HG02642 (cell line): ENCODE data around the gene IKBIP.
"Not testable (repeated sequence)": the region's sequence is repeated elsewhere in the genome, so short reads cannot be mapped to it uniquely, and the experiment has no call there.

Experiments
- ATAC-seq: cut with Tn5 transposase; IDR thresholded peaks from one replicate; pipeline ENCODE4 v1.9.1; 2021; ENCODE audit warnings: mild to moderate bottlenecking; ENCODE audit not compliant: unreplicated experiment, poor library complexity

IKBIP gene, protein sequence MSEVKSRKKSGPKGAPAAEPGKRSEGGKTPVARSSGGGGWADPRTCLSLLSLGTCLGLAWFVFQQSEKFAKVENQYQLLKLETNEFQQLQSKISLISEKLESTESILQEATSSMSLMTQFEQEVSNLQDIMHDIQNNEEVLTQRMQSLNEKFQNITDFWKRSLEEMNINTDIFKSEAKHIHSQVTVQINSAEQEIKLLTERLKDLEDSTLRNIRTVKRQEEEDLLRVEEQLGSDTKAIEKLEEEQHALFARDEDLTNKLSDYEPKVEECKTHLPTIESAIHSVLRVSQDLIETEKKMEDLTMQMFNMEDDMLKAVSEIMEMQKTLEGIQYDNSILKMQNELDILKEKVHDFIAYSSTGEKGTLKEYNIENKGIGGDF

DNA sequence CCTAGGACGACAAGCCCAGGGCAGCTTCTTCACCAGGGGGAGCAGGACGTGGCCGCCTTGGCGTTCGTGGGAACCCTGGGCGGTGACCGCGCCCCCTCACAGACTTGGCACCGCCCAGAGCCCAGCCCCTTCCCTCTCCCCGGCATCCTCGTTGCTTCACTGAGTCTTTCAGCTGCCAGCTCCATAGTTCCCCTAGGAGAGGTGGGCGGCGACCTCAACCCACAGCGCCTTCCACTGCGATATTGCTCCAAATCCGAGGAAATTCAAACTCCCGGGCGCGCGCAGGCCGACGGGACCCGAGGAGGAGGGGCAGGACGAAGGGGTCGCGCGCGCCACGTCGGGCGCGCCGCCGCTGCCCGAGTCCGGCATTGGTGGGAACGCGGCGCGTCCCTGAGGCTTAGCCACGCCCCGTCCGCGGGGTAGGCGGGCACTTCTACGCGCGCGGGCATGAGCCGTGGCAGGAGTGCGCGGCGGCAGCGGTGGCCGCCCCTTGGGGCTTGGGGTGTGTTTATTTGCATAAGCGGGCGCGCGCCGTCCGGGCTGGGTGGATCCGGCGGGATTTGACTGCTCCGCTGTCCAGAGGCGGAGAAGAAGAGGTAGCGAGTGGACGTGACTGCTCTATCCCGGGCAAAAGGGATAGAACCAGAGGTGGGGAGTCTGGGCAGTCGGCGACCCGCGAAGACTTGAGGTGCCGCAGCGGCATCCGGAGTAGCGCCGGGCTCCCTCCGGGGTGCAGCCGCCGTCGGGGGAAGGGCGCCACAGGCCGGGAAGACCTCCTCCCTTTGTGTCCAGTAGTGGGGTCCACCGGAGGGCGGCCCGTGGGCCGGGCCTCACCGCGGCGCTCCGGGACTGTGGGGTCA is at the start of gene IKBIP, which contains the start of gene APAF1:
TSS of gene IKBIP (minus strand) at position 77 of the 860 bp plus-strand sequence. CDS start 87 bp downstream, outside the sequence.
TSS of gene APAF1 (plus strand) at position 579 of the 860 bp plus-strand sequence. CDS start 3,070 bp downstream, outside the sequence.
- peak; percentile 88 for ATAC-seq

DNA sequence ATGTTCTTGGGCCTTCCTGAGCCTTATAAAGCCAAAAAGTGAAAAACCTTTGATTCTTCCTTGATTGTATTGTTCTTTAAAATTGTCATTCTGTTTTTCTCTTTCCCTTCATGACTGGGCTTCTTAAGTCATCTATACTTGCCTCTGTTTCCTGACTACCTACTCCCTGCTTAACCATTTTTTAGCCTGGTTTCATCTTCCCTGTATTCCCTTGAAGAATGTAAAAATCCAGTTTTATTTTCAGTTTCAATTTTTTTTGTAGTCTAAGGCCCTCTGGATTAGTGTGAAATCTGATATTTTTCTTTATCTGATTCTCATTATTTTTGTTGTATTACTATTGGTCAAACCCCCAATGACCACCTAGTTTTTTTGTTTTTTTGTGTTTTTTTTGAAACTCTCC is 46.8 kb upstream of the IKBIP start:
- ATAC-seq = no peak

DNA sequence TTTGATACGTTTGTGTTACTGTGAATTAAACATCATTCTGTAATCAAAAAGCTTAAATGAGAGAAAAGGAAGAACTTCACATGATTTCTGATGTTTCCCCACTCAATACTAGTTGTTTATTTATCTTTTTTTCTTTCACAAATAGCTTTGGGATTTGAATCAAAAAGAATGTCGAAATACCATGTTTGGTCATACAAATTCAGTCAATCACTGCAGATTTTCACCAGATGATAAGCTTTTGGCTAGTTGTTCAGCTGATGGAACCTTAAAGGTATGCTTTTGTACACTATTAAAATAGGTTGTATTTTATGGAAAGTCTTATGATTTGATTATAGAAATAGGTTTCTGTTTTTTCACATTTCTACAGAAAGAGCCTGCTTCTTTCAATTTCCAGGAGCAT is 42.0 kb upstream of the IKBIP start:
- no peak for ATAC-seq

DNA sequence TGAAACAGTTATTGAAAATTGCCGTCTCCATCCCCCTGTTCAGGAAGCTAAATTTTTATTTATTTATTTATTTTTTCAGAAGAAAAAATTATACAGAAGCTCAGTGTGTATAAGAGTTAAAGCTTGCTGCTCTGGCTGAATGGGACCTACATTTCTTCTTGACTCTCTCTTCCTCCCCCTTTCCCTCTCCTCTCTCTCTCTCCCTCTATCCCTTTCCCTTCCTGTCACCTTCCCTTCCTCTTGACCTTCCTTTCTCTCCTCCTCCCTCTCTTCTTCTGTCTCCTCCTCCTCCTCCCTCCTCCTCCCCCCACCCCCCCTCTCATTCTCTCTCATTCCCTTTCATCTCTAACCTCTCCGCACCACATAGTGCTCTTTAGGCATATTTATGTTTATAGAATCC is 39.6 kb upstream of the IKBIP start:
- no peak for ATAC-seq

DNA sequence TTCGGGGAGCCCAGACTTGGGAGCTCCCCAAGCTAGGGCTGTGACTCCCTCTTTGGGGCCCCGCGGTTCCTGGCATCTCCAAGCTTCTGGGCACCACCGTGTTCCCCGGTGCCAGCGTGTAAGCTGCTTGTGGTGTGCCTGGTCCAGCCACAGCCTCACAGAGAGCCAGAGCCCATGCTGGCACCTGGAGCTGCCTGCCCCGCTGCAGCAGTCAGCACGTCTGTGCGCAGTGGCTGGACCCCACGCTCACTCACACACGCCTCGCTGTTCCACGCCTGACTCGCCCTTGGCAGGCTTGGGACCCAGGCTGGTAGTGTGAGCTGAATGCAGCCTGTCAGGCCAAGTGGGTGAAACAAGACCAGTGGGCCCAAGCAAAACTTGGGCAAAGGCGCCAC is 35.0 kb upstream of the IKBIP start:
- no peak for ATAC-seq

DNA sequence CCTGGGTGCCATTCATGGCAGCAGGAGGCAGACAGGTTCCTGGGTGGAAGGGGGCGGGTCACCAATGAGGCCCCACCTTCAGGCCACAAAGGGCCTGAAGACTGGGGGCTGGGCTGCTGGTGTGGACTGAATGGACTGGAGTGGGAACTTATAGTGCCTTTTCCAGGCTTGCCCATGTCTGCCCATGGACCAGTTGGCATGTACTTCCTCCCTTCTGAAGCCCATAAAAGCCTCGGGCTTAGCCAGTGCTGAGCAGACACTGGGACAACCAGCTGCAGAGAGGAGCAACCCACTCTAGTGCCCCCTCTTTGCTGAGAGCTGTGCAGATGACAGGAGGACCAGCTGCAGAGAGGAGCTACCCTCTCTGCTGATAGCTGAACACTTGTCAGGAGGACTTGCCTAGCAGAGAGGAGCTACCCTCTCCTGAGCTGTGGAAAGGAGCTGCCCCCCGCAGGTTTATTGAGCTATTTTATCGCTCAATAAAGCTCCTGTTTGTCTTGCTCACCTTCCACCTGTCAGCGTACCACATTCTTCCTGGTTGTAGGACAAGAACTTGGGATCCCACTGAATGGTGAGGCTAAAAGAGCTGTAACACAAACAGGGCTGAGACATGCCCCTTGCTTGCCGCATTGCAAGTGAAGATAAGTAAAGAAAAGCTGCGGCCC is 34.5 kb upstream of the IKBIP start:
- ATAC-seq = no peak

DNA sequence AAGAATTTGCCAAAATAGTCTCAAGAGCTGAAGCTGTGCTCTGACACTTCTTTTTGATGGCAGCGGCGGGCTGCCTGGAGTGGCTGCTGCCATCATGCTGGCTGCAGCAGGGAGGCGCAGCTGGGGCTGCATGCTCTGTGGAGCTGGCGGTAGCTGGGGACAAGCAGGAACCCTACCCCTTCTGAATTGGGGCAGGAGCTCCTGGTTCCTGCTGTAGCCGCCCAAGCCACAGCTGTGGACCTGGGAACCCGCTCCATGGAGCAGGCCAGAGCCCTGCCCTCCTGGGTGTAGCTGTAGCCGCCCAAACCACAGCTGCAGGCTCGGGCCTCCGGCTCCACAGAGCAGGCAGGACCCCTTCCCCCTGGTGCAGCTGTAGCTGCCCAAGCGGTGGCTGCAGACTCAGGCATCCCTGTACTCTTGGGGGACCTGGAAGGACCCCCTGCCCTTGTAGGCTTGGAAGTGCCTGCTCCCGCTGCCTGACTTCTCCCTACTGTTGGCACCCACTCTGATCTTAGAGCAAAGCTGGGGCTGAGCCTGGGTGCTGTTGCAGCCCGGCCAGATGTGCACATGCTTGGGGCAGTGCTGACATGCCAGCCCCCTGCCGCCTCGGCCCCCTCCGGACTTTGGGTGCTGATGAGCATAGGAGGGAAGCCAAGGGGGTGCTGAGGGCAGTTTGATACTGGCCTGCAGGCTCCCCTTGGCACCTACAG is 33.8 kb upstream of the IKBIP start:
- ATAC-seq = no peak

DNA sequence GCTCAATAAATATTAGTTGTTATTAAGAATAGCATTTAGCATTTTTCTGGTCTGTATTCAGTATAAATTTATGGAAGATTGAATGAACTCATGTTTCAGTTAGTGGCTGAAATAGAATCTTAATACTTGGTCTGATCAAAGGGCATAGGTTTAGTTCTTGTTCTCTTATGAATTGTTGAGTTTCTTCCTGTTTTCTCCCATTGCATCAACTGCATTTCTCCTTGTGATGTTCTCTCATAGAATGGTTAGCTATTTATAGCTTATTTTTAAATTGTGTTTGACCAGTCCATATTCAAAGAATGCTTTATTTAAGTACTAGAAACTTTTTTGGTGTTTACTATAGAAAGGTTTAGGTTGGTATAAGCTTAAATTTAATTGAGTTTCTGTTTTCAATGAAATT is 30.3 kb upstream of the IKBIP start:
- no peak for ATAC-seq

DNA sequence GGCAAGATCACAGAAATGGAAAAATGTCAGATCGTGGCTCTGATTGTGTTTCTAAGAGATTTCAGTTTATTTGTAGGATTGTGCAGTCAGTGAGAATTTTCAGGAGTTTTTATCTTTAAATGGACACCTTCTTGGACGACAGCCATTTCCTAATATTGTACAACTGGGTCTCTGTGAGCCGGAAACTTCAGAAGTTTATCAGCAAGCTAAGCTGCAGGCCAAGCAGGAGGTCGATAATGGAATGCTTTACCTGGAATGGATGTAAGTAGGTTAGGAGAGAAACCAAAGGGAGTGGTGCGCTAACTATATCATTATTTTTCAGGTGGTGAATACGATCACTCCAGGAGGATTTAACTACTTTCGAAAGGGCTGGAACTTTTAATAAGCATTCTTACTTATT is 26.9 kb upstream of the IKBIP start:
- no peak for ATAC-seq

DNA sequence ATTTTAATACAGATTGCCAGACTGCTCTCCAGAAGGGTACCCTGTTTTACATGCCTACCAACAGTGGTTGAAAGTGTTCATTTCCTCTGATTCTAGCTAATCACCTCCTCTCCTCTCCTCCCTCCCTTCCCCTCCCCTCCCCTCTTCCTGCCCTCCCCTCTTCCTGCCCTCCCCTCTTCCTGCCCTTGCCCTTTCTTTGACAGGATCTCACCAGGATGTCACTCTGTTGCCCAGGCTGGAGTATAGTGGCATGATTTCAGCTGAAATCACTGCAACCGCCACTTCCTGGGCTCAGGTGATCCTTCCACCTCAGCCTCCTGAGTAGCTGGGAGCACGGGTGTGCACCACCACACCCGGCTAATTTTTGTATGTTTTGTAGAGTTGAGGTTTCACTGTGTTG is 25.2 kb upstream of the IKBIP start:
- ATAC-seq = no peak

DNA sequence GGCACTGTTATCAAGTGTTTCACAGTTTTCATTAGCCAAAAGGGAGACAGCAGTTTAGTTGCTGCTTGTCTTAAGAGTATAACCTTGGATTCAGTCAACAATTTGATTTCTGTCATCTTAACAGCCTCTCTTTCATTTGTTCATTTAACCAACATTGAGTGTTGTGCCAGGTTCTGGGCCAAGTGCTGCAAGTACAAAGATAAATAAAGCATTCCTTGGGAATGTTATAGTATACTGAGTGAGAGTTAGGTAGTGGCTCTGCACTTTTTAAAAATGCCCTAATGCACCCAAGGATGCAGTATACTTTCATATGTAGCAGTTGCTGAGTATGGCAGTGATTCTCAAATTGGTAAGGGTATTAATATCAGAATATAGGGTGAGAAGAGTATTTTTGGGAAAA is 15.9 kb upstream of the IKBIP start:
- no peak for ATAC-seq

DNA sequence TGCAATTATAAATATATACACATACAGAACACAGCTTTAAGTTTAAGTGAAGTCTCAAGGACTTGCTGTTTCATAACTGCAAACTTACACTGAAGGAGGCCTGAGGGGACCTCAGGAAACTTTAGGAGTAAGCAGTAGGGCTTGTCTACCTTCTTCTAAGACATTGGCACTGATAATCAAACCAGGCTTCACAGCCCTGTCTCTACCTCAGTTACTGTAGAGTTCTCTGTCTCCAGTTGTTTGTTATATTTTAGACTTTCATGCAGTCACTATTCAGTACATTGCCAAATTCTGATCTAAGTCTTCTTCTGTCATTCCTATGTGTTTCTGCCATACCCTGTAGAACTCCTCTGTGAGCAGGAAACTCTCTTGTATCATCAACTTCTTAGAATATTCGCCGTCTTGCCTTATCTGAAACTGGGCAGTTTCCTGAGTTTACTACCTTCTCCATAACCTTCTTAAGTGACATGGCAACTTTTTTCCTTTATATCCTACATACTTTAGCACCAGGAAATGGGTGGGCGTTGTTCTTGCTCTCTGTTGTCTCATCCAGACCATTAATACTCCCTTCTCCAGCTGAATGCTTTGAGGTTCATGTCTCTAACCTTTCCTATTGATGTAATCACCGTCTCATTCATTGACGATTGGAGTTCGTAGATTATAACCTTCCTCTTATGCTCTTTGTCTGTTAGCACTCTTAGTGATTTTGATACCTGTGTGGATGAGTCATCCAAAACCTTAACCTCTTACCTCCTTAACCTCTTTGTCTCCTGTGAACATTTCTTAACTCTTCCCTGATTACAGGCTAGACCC is 11.9 kb upstream of the IKBIP start:
- no peak for ATAC-seq

DNA sequence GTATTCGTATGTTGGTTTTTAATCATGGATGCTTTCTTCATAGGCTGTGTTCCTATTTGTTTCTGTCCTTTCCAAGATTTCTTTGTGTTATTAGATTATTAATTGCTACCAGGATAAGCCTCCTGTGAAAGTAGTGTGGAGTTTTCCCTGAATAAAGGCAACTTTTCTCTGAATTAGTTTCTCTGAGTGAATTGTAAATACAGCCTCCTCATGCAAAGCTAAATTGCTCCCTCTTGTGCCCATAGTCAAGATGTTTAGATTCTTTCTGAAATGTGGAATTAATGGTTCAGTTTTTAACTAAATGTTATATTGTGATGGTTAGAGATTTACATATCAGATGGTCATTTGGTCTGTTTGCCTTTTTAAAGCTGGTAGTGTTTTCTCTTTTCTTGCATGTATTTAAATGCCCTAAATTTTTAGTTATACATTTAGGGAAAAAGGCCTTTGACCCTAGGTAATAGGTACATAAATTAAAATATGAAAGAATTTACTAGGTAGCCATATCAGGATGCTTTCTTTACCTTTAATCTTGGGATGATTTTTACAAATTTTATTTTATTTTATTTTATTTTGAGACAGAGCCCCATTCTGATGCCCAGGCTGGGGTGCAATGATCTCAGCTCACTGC is 9.4 kb upstream of the IKBIP start:
- ATAC-seq = no peak

DNA sequence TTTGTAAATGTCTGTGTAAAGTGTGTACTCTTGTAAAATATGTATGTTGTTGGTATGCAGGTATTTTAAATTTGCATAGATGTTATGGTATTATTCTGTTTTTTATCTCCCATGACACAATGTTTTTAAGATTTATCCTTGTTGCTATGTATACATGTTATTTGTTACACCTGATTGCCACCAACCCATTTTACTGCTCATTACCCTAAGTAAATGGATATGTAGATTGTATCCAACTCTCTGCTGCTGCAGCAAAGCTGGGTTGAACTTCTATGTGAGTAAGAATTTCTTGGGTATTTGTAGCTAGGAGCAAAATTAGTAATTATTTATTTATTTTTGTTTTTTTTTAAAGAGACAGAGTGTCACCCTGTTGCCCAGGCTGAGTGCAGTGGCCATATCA is 6.7 kb upstream of the IKBIP start:
- no peak for ATAC-seq

DNA sequence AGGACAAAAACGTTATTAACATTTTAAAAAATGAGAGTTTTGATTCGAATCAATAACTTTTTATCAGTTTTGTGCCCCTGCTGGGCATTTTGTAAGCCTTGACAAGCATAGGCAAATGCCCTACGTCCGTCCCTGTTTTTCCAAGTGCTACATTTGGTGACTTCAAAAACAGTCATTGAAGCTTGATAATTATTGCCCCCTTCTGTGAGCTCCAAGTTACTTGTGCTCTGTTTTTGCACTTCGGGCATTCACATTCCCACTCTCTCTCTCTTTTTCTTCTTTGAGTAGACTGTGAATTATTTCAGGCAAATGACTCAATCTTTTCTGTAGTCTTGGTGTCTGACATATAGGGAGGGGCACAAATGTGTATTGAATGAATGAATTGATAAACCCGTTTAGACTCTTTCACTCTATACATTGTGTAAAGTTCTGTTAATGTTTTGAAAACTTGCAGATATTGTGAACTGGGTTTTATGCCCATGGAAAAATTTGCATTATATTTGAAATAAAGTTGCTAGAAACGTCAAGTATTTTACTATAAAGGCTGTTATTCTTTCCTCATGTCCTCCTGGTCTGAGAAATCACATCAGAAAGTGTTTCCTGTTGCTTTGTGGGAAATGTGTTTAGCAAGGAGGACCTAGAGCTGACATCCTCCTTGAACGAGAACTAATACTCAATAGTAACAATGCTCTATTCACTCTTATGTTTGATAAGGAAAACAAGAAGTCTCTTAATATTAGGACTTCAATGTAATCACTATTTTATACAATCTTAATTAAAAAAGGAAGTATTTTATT is 1.9 kb upstream of the IKBIP start:
- no peak for ATAC-seq

DNA sequence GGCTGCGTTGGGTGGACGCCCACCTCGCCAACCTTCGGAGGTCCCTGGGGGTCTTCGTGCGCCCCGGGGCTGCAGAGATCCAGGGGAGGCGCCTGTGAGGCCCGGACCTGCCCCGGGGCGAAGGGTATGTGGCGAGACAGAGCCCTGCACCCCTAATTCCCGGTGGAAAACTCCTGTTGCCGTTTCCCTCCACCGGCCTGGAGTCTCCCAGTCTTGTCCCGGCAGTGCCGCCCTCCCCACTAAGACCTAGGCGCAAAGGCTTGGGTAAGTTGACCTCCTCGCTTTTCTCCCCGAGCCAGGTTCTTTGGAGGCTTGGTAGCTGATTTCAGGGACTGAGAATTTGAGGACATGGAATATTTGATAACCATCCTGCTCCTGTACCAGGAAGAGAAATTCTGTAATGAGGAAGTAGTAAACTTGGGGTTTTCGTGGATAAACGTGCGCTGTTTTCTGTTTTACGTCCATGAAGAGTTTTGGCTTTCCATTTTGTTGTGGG is 1.0 kb upstream of the IKBIP start:
- peak; percentile 0 for ATAC-seq

DNA sequence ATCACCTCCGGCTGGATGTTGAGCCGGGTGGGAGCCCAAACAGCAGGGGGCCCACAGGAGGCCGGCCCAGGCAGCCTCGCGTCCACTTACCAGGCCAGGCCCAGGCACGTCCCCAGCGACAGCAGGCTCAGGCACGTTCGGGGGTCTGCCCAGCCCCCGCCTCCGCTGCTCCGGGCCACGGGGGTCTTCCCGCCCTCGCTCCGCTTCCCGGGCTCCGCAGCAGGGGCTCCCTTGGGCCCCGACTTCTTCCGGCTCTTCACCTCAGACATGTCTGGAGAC is 216 bp downstream of the IKBIP start:
- peak; percentile 30 for ATAC-seq

DNA sequence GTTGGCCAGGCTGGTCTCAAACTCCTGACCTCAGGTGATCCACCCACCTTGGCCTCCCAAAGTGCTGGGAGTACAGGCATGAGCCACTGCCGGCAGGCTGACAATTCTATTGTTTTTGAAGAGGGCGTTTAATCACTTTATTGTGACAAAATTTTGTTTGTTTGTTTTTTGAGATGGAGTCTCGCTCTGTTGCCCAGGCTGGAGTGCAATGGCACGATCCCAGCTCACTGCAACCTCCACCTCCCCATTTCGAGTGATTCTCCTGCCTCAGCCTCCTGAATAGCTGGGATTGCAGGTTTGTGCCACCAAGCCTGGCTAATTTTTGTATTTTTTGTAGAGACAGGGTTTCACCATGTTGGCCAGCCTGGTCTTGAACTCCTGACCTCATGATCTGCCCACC is 1.8 kb downstream of the IKBIP start:
- ATAC-seq = not testable (repeated sequence)
